SK-N-SH (cell line): ENCODE data around the gene MBNL1. TPM values are rescaled to one million over a fixed set of nuclear protein-coding genes. Genes with fewer than 3 reads are reported as not detected.

Experiments used
- CTCF ChIA-PET: fragments of 300-600, 350-600 bp; formaldehyde crosslinking; extraction: SDS; loops from one replicate; lab custom pipeline; 2021; lab: Yijun Ruan, JAX
- POLR2A ChIA-PET: fragments of 350-600 bp; sonication (Branson Sonifier 250); formaldehyde crosslinking; extraction: SDS; loops from one replicate; lab custom pipeline; 2020; ENCODE audit warnings: antibody characterized with exemption, inconsistent platforms; lab: Yijun Ruan, JAX
- DNase-seq: peaks from one replicate; pipeline ENCODE4 v3.0.0; 2012
- H2AFZ ChIP-seq: fragments of 200-600 bp; sonication (generic); 2 replicates; pipeline ENCODE4 v1.8.1; 2016; ENCODE audit warnings: antibody characterized with exemption, mild to moderate bottlenecking, low read depth
- H3F3A ChIP-seq: fragments of 200-600 bp; sonication (generic); replicated peaks from 2 replicates; pipeline ENCODE3; 2016; ENCODE audit warnings: antibody characterized with exemption, mild to moderate bottlenecking; ENCODE audit not compliant: insufficient read depth
- H3K27ac ChIP-seq, 2 experiments: fragments of 200-500 bp in 1 of 2; fragments of 200-600 bp in 1 of 2; sonication (Bioruptor generic) in 1 of 2; sonication (generic), shearing (Covaris generic) in 1 of 2; 2 replicates each; pipeline versions ENCODE4 v1.5.1 to v1.6.1; 2014 to 2016; ENCODE audit warnings: low read depth in 2 of 2, inconsistent platforms in 1 of 2, low read length in 1 of 2, mild to moderate bottlenecking in 1 of 2, mixed read lengths in 1 of 2
- H3K27me3 ChIP-seq: fragments of 200-600 bp; sonication (generic), shearing (Covaris generic); 2 replicates; pipeline ENCODE4 v1.6.1; 2016; ENCODE audit warnings: mixed run types; ENCODE audit not compliant: insufficient read depth
- H3K36me3 ChIP-seq, 2 experiments: fragments of 200-500 bp in 1 of 2; fragments of 200-600 bp in 1 of 2; sonication (Bioruptor generic) in 1 of 2; sonication (generic) in 1 of 2; replicated peaks in 1 of 2; 2 replicates each; pipeline versions ENCODE3 to v1.5.1; 2014 to 2016; ENCODE audit warnings: low read length in 1 of 2, mild to moderate bottlenecking in 1 of 2; ENCODE audit not compliant: insufficient read depth in 2 of 2, control insufficient read depth in 1 of 2
- H3K4me1 ChIP-seq, 2 experiments: fragments of 200-500 bp in 1 of 2; fragments of 200-600 bp in 1 of 2; sonication (Bioruptor generic) in 1 of 2; sonication (generic), shearing (Covaris generic) in 1 of 2; 2 replicates each; pipeline versions ENCODE4 v1.5.1 to v1.6.1; 2014 to 2016; ENCODE audit warnings: low read depth in 1 of 2, low read length in 1 of 2, mixed run types in 1 of 2; ENCODE audit not compliant: insufficient read depth in 2 of 2, control insufficient read depth in 1 of 2
- H3K4me2 ChIP-seq: fragments of 200-600 bp; sonication (generic), shearing (Covaris generic); 2 replicates; pipeline ENCODE4 v1.6.1; 2017; ENCODE audit warnings: mixed run types
- H3K4me3 ChIP-seq, 2 experiments: fragments of 200-500 bp in 1 of 2; fragments of 200-600 bp in 1 of 2; sonication (Bioruptor generic) in 1 of 2; sonication (generic), shearing (Covaris generic) in 1 of 2; 2 replicates each; pipeline versions ENCODE4 v1.5.1 to v1.8.1; 2014 to 2016; ENCODE audit warnings: low read depth in 2 of 2, inconsistent platforms in 1 of 2, low read length in 1 of 2, mild to moderate bottlenecking in 1 of 2, mixed read lengths in 1 of 2, moderate library complexity in 1 of 2
- H3K79me2 ChIP-seq: fragments of 200-600 bp; sonication (generic); 2 replicates; pipeline ENCODE4 v1.8.1; 2017; ENCODE audit warnings: mild to moderate bottlenecking; ENCODE audit not compliant: insufficient read depth
- H3K9ac ChIP-seq: fragments of 200-600 bp; sonication (generic); 2 replicates; pipeline ENCODE4 v1.6.1; 2017; ENCODE audit warnings: mixed run types
- H3K9me2 ChIP-seq: fragments of 200-600 bp; sonication (generic); 2 replicates; pipeline ENCODE4 v1.6.1; 2017; ENCODE audit warnings: mixed run types
- H3K9me3 ChIP-seq: fragments of 200-600 bp; sonication (generic); 2 replicates; pipeline ENCODE4 v1.6.1; 2017; ENCODE audit warnings: mixed run types, mild to moderate bottlenecking, moderate library complexity
- H4K20me1 ChIP-seq: fragments of 200-600 bp; sonication (generic); 2 replicates; pipeline ENCODE4 v1.6.1; 2017; ENCODE audit warnings: mild to moderate bottlenecking, mixed run types; ENCODE audit not compliant: insufficient read depth
- ELF1 ChIP-seq: IDR thresholded peaks from 2 replicates; pipeline ENCODE4 v1.4.0; 2012
- FOSL2 ChIP-seq: IDR thresholded peaks from 2 replicates; pipeline ENCODE4 v1.4.0; 2012; ENCODE audit warnings: low read depth, mild to moderate bottlenecking, moderate library complexity, borderline replicate concordance
- GATA2 ChIP-seq: sonication (generic); formaldehyde crosslinking; IDR thresholded peaks from 2 replicates; pipeline ENCODE4 v1.5.0; 2020; ENCODE audit warnings: mild to moderate bottlenecking, missing genetic modification reagents
- JUND ChIP-seq: IDR thresholded peaks from 2 replicates; pipeline ENCODE4 v1.4.0; 2012
- NFIC ChIP-seq: IDR thresholded peaks from 2 replicates; pipeline ENCODE4 v1.4.0; 2012; ENCODE audit warnings: borderline replicate concordance
- RCOR1 ChIP-seq: fragments of 150-350 bp; IDR thresholded peaks from 2 replicates; pipeline ENCODE4 v1.6.1; 2017; ENCODE audit warnings: antibody characterized with exemption, low read length
- RFX5 ChIP-seq: IDR thresholded peaks from 2 replicates; pipeline ENCODE4 v1.6.1; 2012; ENCODE audit warnings: mild to moderate bottlenecking, improper control_type of control experiment, low read length
- RXRA ChIP-seq: IDR thresholded peaks from 2 replicates; pipeline ENCODE4 v1.4.0; 2012; ENCODE audit warnings: low read depth, mild to moderate bottlenecking, borderline replicate concordance
- SIN3A ChIP-seq: IDR thresholded peaks from 2 replicates; pipeline ENCODE4 v1.6.1; 2012; ENCODE audit warnings: low read depth, mild to moderate bottlenecking, low read length, moderate library complexity, borderline replicate concordance
- WGBS: methylation state at CpG from one replicate; pipeline ENCODE4 v1.1.6; 2017; ENCODE audit warnings: low lambda C conversion rate; 5-methylcytosine and 5-hydroxymethylcytosine counted together
- polyA plus RNA-seq, 3 experiments: library from polyadenylated mRNA; depleted of rRNA; stranded (reverse); fragments of >200 nt; gene quantifications; 2 replicates each; pipeline ENCODE4 v1.2.3, GENCODE V29; 2012
- TF ChIP-seq, protein P1 (sequence below): IDR thresholded peaks from 2 replicates; pipeline ENCODE4 v1.6.1; 2012; ENCODE audit warnings: mild to moderate bottlenecking, low read depth, low read length, moderate library complexity
- TF ChIP-seq, protein P2 (sequence below): fragments of 150-350 bp; IDR thresholded peaks from 2 replicates; pipeline ENCODE4 v1.6.1; 2016; ENCODE audit warnings: mild to moderate bottlenecking, low read depth, low read length
- TF ChIP-seq, protein P3 (sequence below): IDR thresholded peaks from 2 replicates; pipeline ENCODE4 v1.4.0; 2012; ENCODE audit warnings: low read depth, borderline replicate concordance
- TF ChIP-seq, protein P4 (sequence below): fragments of 200-600 bp; sonication (generic); IDR thresholded peaks from 2 replicates; pipeline ENCODE4 v1.6.1; 2017; ENCODE audit warnings: antibody characterized with exemption, mild to moderate bottlenecking, moderate library complexity

MBNL1 gene
- polyA plus RNA-seq, 1 of the 3 experiments (the other 2 are of a cell fraction), result 44.3 TPM

DNA sequence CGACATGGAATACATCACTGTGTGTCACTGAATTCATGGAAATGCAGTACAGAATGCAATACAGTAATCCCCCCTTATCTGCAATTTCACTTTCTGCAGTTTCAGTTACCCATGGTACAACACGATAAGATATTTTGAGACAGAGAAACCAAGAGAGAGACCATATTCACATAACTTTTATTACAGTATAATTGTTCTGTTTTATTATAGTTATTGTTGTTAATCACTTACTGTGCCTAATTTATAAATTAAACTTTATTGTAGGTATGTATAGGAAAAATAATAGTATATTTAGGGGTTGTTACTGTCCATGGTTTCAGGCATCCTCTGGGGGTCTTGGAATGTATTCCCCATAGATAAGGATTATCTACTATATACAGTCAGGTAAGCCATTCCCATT lies 61.8 kb downstream of the MBNL1 start:
- H3K4me2 ChIP-seq, result peak overlapping the region; percentile 49
- WGBS, result 88% methylated on average over 2 of the region's 2 CpGs
- H3K79me2 ChIP-seq, result peaks cover 98% of the 10 kb centered on the region
- H3K9me3 ChIP-seq, result 0 out of 2 replicates have a peak, but pooled peaks cover 7% of the 10 kb centered on the region
- no peak overlapping the region for H2AFZ ChIP-seq
- peaks cover 6 to 58% of the 10 kb centered on the region in 2 experiments for H3K36me3 ChIP-seq
- peaks cover 57% of the 10 kb centered on the region for H3F3A ChIP-seq
- H3K27ac ChIP-seq, result peak overlapping the region in 1 of 2 experiments; percentile 89; a peak in 2 of 4 replicates
- H3K27me3 ChIP-seq, result no peaks in the 10 kb centered on the region
- no peaks in the 10 kb centered on the region for H3K9me2 ChIP-seq
- peaks cover 0 to 22% of the 10 kb centered on the region in 2 experiments; a peak in 3 of 4 replicates for H3K4me1 ChIP-seq
- TF ChIP-seq FOSL2 (no peak), RFX5 (no peak), GATA2 (no peak), SIN3A (no peak)
- TF ChIP-seq, protein P1, sequence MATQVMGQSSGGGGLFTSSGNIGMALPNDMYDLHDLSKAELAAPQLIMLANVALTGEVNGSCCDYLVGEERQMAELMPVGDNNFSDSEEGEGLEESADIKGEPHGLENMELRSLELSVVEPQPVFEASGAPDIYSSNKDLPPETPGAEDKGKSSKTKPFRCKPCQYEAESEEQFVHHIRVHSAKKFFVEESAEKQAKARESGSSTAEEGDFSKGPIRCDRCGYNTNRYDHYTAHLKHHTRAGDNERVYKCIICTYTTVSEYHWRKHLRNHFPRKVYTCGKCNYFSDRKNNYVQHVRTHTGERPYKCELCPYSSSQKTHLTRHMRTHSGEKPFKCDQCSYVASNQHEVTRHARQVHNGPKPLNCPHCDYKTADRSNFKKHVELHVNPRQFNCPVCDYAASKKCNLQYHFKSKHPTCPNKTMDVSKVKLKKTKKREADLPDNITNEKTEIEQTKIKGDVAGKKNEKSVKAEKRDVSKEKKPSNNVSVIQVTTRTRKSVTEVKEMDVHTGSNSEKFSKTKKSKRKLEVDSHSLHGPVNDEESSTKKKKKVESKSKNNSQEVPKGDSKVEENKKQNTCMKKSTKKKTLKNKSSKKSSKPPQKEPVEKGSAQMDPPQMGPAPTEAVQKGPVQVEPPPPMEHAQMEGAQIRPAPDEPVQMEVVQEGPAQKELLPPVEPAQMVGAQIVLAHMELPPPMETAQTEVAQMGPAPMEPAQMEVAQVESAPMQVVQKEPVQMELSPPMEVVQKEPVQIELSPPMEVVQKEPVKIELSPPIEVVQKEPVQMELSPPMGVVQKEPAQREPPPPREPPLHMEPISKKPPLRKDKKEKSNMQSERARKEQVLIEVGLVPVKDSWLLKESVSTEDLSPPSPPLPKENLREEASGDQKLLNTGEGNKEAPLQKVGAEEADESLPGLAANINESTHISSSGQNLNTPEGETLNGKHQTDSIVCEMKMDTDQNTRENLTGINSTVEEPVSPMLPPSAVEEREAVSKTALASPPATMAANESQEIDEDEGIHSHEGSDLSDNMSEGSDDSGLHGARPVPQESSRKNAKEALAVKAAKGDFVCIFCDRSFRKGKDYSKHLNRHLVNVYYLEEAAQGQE, result no peak
- TF ChIP-seq, protein P2, sequence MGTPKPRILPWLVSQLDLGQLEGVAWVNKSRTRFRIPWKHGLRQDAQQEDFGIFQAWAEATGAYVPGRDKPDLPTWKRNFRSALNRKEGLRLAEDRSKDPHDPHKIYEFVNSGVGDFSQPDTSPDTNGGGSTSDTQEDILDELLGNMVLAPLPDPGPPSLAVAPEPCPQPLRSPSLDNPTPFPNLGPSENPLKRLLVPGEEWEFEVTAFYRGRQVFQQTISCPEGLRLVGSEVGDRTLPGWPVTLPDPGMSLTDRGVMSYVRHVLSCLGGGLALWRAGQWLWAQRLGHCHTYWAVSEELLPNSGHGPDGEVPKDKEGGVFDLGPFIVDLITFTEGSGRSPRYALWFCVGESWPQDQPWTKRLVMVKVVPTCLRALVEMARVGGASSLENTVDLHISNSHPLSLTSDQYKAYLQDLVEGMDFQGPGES, result no peak
- peaks cover 27% of the 10 kb centered on the region for H4K20me1 ChIP-seq
- ChIA-PET CTCF (no interaction called here), POLR2A (no interaction called here)
- DNase-seq, result no peak
- H3K4me3 ChIP-seq, result no peak overlapping the region
- peak overlapping the region; percentile 49; the same call in 1 of the 2 replicates for H3K9ac ChIP-seq

DNA sequence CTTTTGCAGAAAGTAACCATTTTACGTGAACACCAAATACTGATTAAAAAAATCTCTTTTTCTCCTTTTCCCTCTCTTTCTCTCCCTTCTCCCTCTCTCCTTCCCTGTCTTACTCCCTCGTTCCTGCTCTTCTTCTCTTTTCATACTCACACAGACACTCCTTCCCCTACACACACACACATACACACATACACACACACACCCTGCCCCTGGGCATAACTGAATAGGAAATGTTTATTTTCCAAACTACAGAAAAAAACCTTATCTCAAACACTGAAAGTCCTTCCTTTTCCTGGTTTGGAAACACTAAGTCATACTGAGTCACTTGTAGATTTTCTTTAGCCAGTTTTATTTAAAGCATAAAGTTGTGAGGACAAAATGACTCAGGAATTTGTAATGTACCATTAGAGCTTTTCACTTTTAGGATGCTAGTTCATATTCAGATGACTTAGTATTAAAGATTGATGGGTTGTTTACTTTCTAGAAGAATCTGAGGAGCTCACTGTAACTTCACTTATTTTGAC lies 62.4 kb downstream of the MBNL1 start:
- CTCF ChIA-PET, result interaction anchor here (1.3 kb wide), 1 partner anchor 20 kb away, joined by 3 read pairs; no protein-coding TSS in a partner anchor
- H3F3A ChIP-seq, result peaks cover 52% of the 10 kb centered on the region
- H3K27ac ChIP-seq, result peak overlapping the region in 1 of 2 experiments; percentile 89; a peak in 2 of 4 replicates
- DNase-seq, result no peak
- peaks cover 0 to 22% of the 10 kb centered on the region in 2 experiments; a peak in 3 of 4 replicates for H3K4me1 ChIP-seq
- peaks cover 11 to 58% of the 10 kb centered on the region in 2 experiments for H3K36me3 ChIP-seq
- 0 out of 2 replicates have a peak, but pooled peaks cover 4% of the 10 kb centered on the region for H3K9me3 ChIP-seq
- peaks cover 98% of the 10 kb centered on the region for H3K79me2 ChIP-seq
- no peak overlapping the region for H2AFZ ChIP-seq
- H3K9me2 ChIP-seq, result no peaks in the 10 kb centered on the region
- POLR2A ChIA-PET, result no interaction called here
- peaks cover 27% of the 10 kb centered on the region for H4K20me1 ChIP-seq
- 48% methylated on average over 2 of the region's 2 CpGs for WGBS
- peak overlapping the region; percentile 49 for H3K4me2 ChIP-seq
- peak overlapping the region; percentile 49; the same call in 1 of the 2 replicates for H3K9ac ChIP-seq
- H3K27me3 ChIP-seq, result no peaks in the 10 kb centered on the region
- no peak overlapping the region for H3K4me3 ChIP-seq
- peak; percentile 78 for TF ChIP-seq FOSL2
- TF ChIP-seq, protein P3, sequence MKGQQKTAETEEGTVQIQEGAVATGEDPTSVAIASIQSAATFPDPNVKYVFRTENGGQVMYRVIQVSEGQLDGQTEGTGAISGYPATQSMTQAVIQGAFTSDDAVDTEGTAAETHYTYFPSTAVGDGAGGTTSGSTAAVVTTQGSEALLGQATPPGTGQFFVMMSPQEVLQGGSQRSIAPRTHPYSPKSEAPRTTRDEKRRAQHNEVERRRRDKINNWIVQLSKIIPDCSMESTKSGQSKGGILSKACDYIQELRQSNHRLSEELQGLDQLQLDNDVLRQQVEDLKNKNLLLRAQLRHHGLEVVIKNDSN, result no peak
- TF ChIP-seq RXRA, result 0 out of 2 replicates have a peak, but pooled peaks have one; percentile 17
- TF ChIP-seq RCOR1, result no peak
- TF ChIP-seq, protein P1, result no peak
- peak; percentile 84 for TF ChIP-seq JUND
- peak; percentile 36; the same call in 1 of the 2 replicates for TF ChIP-seq NFIC
- TF ChIP-seq ELF1, result peak; percentile 42; the same call in 1 of the 2 replicates
- TF ChIP-seq, protein P4, sequence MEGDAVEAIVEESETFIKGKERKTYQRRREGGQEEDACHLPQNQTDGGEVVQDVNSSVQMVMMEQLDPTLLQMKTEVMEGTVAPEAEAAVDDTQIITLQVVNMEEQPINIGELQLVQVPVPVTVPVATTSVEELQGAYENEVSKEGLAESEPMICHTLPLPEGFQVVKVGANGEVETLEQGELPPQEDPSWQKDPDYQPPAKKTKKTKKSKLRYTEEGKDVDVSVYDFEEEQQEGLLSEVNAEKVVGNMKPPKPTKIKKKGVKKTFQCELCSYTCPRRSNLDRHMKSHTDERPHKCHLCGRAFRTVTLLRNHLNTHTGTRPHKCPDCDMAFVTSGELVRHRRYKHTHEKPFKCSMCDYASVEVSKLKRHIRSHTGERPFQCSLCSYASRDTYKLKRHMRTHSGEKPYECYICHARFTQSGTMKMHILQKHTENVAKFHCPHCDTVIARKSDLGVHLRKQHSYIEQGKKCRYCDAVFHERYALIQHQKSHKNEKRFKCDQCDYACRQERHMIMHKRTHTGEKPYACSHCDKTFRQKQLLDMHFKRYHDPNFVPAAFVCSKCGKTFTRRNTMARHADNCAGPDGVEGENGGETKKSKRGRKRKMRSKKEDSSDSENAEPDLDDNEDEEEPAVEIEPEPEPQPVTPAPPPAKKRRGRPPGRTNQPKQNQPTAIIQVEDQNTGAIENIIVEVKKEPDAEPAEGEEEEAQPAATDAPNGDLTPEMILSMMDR, result no peak
